Measurements from ENCODE around the gene ZNF581. TPM values are rescaled to one million over a fixed set of nuclear protein-coding genes. Genes with fewer than 3 reads are reported as not detected.
A peak's percentile ranks its signal among the peaks of the same experiment; 100 is the strongest.

The ZNF581 gene
- total RNA-seq, 1 donor from 2014 or later: 36.9 TPM

DNA sequence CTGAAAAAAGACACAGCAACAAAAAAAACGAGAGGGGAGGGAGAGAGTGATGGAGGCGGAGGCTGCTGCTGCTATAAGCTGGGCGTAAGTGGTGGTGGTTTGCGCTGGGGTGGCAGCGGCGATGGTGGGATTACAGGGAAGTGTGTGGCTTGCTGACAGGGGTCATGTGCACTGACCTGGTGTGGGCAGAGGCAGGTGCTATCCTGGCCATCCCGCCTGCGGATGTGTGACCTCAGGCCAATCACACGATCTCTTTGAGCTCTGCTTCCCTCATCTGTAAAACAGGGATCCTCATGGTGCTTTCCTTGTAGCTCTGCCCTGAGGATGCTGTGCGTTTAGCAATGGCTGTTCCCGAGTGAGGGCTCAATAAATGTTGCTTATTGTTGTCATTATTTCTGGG is 5.9 kb upstream of the ZNF581 start:
- TF ChIP-seq, protein P1, sequence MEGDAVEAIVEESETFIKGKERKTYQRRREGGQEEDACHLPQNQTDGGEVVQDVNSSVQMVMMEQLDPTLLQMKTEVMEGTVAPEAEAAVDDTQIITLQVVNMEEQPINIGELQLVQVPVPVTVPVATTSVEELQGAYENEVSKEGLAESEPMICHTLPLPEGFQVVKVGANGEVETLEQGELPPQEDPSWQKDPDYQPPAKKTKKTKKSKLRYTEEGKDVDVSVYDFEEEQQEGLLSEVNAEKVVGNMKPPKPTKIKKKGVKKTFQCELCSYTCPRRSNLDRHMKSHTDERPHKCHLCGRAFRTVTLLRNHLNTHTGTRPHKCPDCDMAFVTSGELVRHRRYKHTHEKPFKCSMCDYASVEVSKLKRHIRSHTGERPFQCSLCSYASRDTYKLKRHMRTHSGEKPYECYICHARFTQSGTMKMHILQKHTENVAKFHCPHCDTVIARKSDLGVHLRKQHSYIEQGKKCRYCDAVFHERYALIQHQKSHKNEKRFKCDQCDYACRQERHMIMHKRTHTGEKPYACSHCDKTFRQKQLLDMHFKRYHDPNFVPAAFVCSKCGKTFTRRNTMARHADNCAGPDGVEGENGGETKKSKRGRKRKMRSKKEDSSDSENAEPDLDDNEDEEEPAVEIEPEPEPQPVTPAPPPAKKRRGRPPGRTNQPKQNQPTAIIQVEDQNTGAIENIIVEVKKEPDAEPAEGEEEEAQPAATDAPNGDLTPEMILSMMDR (IDR thresholded peaks at IDR 0.05; ENCODE audit: insufficient read depth, low read length, poor library complexity, severe bottlenecking): no peak
- Histone ChIP-seq H3K4me3 (ENCODE audit: low read depth, low read length) (no peak overlapping the region), H3K27me3 (ENCODE audit: control insufficient read depth, insufficient read depth, low read length) (no peaks in the 10 kb centered on the region), H3K36me3 (ENCODE audit: control insufficient read depth, insufficient read depth, low read length) (no peaks in the 10 kb centered on the region)
- no peak for DNase-seq (ENCODE audit: low read depth)

DNA sequence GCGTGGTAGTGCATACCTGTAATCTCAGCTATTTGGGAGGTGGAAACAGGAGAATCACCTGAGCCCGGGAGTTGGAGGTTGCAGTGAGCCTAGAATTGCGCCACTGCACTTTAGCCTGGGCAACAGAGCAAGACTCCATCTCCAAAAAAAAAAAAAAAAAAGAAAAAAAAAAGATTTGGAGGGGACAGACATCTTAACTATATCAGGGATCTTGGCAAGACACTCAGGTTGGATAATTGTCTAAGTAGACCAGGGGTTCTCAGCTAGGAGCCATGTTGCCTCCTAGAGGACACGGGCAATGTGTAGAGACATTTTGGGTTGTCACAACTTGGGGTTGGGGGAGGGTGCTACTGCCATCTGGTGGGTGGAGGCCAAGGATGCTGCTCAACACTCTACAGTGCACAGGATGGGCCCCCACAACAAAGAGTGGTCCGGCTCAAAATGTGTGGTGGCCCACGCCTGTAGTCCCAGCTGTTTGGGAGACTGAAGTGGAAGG is 4.5 kb upstream of the ZNF581 start:
- no peaks in the 10 kb centered on the region for H3K27me3 ChIP-seq (ENCODE audit: control insufficient read depth, insufficient read depth, low read length)
- DNase-seq (ENCODE audit: low read depth): no peak
- H3K36me3 ChIP-seq (ENCODE audit: control insufficient read depth, insufficient read depth, low read length): no peaks in the 10 kb centered on the region
- H3K4me3 ChIP-seq (ENCODE audit: low read depth, low read length): no peak overlapping the region
- TF ChIP-seq, protein P1 (IDR thresholded peaks at IDR 0.05; ENCODE audit: insufficient read depth, low read length, poor library complexity, severe bottlenecking): peak; percentile 55

DNA sequence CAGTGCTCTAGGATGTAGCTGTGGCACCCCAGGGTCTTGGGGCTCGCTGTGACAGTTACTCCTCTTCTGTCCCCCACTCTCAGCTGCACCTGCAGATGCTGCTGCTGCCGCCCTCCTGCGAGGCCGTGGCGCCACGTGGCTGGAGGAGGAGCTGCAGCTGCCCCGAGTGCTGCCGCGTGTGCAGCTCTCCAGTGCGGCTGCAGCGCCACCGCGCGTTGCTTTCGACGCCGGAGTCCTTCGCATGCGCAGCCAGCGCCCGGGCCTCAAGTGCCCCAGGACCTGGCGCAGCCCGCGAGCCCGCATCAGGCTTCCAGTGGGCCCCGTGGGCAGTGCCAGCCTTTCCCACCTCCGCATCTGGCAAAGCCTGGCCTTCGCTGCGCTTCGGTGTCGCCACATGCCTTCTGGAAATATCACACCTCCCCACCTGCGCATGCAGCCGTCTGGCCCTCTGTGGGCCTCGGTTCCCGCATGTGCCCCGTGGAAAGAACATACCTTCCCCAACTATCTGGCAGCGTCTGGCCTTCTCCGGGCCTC is 3.3 kb upstream of the ZNF581 start:
- H3K27me3 ChIP-seq (ENCODE audit: control insufficient read depth, insufficient read depth, low read length): no peaks in the 10 kb centered on the region
- TF ChIP-seq, protein P1 (IDR thresholded peaks at IDR 0.05; ENCODE audit: insufficient read depth, low read length, poor library complexity, severe bottlenecking): peak; percentile 52
- DNase-seq (ENCODE audit: low read depth): no peak
- H3K36me3 ChIP-seq (ENCODE audit: control insufficient read depth, insufficient read depth, low read length): no peaks in the 10 kb centered on the region
- peak overlapping the region; percentile 68 for H3K4me3 ChIP-seq (ENCODE audit: low read depth, low read length)

DNA sequence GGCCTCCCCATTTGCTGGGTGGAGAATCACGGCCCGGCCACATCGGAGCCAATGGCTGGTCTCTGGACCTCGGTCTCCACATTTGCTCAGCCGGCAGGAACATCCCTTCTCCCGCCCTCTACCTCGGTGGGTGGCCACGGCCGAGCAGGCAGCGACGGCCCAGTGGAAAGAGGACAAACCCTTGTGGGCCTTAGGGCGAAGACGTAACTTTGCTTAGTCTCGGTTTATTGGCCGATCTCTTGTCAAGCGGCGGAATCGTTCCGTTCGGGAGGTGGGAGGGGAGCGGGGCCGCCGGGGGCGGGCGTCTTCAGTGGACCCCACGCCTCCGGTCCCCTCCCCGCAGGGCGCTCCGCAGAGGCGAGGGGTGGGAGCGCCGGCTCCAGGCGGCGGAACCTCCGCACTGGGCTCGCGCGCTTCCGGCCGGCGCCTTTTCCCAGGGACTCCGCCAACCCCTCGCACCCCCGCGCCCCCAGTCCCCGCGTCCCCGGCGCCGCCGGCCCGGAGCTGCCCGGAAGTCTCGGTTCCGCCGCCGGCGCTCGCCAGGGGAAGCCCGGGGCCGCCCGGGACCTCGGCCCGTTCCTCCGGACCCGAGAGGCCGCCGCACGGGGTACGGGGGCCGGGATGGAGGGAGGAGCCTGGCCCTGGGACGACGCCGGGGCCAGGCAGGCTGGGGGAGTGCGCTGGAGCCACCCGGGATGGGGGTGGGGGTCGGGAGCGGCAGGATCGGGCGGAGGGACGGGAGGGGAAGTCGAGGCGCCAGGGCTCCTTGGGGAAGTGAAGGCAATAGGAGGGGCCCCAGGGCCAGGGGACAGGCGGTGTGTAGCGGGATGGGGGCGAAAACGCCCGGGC is 2.6 kb upstream of the ZNF581 start, which contains the start of gene ZNF580:
TSS of gene ZNF580 (plus strand) at position 426 of the 849 bp plus-strand sequence. CDS start 1,507 bp downstream, outside the sequence.
- H3K27me3 ChIP-seq (ENCODE audit: control insufficient read depth, insufficient read depth, low read length): no peaks in the 10 kb centered on the region
- peaks cover 4% of the 10 kb centered on the region for H3K36me3 ChIP-seq (ENCODE audit: control insufficient read depth, insufficient read depth, low read length)
- no peak for DNase-seq (ENCODE audit: low read depth)
- H3K4me3 ChIP-seq (ENCODE audit: low read depth, low read length): peak within 1 kb of the TSS; percentile 68
- TF ChIP-seq, protein P1 (IDR thresholded peaks at IDR 0.05; ENCODE audit: insufficient read depth, low read length, poor library complexity, severe bottlenecking): no peak

DNA sequence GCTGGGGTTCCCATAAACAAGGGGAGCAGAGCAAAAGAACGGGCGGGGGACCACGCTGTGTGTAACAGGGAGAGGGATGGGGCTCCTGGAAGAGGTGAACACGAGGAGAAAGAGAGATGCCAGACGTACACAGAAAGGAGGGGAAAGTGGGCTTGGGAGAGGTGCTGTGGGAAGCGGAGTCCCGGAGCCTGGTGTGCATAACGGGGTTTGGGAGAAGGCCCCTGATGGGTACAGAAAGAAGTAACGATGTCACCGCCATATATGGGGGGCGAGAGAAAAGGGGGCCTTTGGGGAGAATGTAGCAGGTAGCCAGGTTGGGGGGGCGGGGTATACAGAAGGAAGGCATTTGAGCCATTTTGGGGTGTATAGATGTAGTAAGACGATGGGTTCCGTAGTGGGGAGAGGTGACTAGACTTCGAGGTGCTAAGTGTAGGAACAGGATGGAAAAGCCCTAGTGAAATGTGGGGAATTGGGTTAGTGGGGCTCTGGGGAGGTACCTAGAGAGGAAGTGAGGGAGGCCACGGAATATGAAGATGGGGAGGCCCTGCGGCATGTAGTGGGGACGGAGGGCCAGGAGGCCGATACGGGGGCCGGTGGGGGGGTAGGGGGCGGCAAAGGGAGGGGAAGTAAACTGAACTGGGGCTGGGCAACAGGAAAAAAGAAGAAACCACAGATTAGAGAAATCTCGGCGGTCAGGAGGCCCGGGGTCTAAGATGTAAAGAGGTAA is 1.9 kb upstream of the ZNF581 start:
- H3K36me3 ChIP-seq (ENCODE audit: control insufficient read depth, insufficient read depth, low read length): peaks cover 4% of the 10 kb centered on the region
- H3K4me3 ChIP-seq (ENCODE audit: low read depth, low read length): peak overlapping the region; percentile 68
- TF ChIP-seq, protein P1 (IDR thresholded peaks at IDR 0.05; ENCODE audit: insufficient read depth, low read length, poor library complexity, severe bottlenecking): no peak
- no peak for DNase-seq (ENCODE audit: low read depth)
- no peaks in the 10 kb centered on the region for H3K27me3 ChIP-seq (ENCODE audit: control insufficient read depth, insufficient read depth, low read length)

All from kidney epithelial cell (primary cell).